ENCODE measurements around the gene ATPAF2.

- TF ChIP-seq, protein P1, sequence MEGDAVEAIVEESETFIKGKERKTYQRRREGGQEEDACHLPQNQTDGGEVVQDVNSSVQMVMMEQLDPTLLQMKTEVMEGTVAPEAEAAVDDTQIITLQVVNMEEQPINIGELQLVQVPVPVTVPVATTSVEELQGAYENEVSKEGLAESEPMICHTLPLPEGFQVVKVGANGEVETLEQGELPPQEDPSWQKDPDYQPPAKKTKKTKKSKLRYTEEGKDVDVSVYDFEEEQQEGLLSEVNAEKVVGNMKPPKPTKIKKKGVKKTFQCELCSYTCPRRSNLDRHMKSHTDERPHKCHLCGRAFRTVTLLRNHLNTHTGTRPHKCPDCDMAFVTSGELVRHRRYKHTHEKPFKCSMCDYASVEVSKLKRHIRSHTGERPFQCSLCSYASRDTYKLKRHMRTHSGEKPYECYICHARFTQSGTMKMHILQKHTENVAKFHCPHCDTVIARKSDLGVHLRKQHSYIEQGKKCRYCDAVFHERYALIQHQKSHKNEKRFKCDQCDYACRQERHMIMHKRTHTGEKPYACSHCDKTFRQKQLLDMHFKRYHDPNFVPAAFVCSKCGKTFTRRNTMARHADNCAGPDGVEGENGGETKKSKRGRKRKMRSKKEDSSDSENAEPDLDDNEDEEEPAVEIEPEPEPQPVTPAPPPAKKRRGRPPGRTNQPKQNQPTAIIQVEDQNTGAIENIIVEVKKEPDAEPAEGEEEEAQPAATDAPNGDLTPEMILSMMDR (IDR thresholded peaks at IDR 0.05; ENCODE audit: low read depth, low read length, missing input control) = no peak
- no peak for TF ChIP-seq JUND (IDR thresholded peaks at IDR 0.05)
- TF ChIP-seq, protein P2, sequence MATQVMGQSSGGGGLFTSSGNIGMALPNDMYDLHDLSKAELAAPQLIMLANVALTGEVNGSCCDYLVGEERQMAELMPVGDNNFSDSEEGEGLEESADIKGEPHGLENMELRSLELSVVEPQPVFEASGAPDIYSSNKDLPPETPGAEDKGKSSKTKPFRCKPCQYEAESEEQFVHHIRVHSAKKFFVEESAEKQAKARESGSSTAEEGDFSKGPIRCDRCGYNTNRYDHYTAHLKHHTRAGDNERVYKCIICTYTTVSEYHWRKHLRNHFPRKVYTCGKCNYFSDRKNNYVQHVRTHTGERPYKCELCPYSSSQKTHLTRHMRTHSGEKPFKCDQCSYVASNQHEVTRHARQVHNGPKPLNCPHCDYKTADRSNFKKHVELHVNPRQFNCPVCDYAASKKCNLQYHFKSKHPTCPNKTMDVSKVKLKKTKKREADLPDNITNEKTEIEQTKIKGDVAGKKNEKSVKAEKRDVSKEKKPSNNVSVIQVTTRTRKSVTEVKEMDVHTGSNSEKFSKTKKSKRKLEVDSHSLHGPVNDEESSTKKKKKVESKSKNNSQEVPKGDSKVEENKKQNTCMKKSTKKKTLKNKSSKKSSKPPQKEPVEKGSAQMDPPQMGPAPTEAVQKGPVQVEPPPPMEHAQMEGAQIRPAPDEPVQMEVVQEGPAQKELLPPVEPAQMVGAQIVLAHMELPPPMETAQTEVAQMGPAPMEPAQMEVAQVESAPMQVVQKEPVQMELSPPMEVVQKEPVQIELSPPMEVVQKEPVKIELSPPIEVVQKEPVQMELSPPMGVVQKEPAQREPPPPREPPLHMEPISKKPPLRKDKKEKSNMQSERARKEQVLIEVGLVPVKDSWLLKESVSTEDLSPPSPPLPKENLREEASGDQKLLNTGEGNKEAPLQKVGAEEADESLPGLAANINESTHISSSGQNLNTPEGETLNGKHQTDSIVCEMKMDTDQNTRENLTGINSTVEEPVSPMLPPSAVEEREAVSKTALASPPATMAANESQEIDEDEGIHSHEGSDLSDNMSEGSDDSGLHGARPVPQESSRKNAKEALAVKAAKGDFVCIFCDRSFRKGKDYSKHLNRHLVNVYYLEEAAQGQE (IDR thresholded peaks at IDR 0.05) = no peak
- no peak for TF ChIP-seq TAF1 (conservative IDR thresholded peaks at IDR 0.05)
- TF ChIP-seq EGR1 (IDR thresholded peaks at IDR 0.05; ENCODE audit: low read depth in 2 of 2) = no peak
- TF ChIP-seq, protein P3, sequence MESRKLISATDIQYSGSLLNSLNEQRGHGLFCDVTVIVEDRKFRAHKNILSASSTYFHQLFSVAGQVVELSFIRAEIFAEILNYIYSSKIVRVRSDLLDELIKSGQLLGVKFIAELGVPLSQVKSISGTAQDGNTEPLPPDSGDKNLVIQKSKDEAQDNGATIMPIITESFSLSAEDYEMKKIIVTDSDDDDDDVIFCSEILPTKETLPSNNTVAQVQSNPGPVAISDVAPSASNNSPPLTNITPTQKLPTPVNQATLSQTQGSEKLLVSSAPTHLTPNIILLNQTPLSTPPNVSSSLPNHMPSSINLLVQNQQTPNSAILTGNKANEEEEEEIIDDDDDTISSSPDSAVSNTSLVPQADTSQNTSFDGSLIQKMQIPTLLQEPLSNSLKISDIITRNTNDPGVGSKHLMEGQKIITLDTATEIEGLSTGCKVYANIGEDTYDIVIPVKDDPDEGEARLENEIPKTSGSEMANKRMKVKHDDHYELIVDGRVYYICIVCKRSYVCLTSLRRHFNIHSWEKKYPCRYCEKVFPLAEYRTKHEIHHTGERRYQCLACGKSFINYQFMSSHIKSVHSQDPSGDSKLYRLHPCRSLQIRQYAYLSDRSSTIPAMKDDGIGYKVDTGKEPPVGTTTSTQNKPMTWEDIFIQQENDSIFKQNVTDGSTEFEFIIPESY (IDR thresholded peaks at IDR 0.05) = no peak
- no peak for TF ChIP-seq MAX (IDR thresholded peaks at IDR 0.05)
- TF ChIP-seq RXRA (IDR thresholded peaks at IDR 0.05) = no peak
These were observed 17.2 kb upstream of the ATPAF2 start for GRCh38 chr17:18056214-18056613.
